Activated naive CD8-positive, alpha-beta T cell (primary cell): Measurements from ENCODE around the gene YY2.
"Not testable (repeated sequence)": the region's sequence is repeated elsewhere in the genome, so short reads cannot be mapped to it uniquely, and the experiment has no call there.

Source experiments
- H3K27ac Mint-ChIP-seq: one replicate; pipeline ENCODE4 v1.8.0; 2021; ENCODE audit warnings: mixed read lengths
- H3K27me3 Mint-ChIP-seq: one replicate; pipeline ENCODE4 v1.8.0; 2021; ENCODE audit warnings: mixed read lengths
- H3K36me3 Mint-ChIP-seq: one replicate; pipeline ENCODE4 v1.8.0; 2021; ENCODE audit warnings: mixed read lengths
- H3K4me1 Mint-ChIP-seq: one replicate; pipeline ENCODE4 v1.8.0; 2021; ENCODE audit warnings: low read depth, mixed read lengths
- H3K4me3 Mint-ChIP-seq: one replicate; pipeline ENCODE4 v1.8.0; 2021; ENCODE audit warnings: mild to moderate bottlenecking, mixed read lengths
- H3K9me3 Mint-ChIP-seq: one replicate; pipeline ENCODE4 v1.8.0; 2021; ENCODE audit warnings: low read depth, mixed read lengths

Gene YY2

GRCh38 chrX:21855937-21856415 is at the start of gene YY2:
Gene YY2 (plus strand): TSS chrX:21855987. CDS start chrX:21856485, 498 bp downstream.
- H3K4me1 Mint-ChIP-seq = peaks cover 4% of the 10 kb centered on the region
- H3K27ac Mint-ChIP-seq = no peak within 1 kb of the TSS
- no peaks in the 10 kb centered on the region for H3K36me3 Mint-ChIP-seq
- H3K4me3 Mint-ChIP-seq = no peak within 1 kb of the TSS
- no peaks in the 10 kb centered on the region for H3K9me3 Mint-ChIP-seq
- no peaks in the 10 kb centered on the region for H3K27me3 Mint-ChIP-seq

GRCh38 chrX:21806691-21807090 is 49.1 kb upstream of the YY2 start:
- Mint-ChIP-seq H3K4me3 (no peak overlapping the region), H3K36me3 (peaks cover 3% of the 10 kb centered on the region), H3K4me1 (no peaks in the 10 kb centered on the region), H3K9me3 (peaks cover 4% of the 10 kb centered on the region), H3K27ac (no peak overlapping the region), H3K27me3 (no peaks in the 10 kb centered on the region)

GRCh38 chrX:21811832-21812231 is 44.0 kb upstream of the YY2 start:
- H3K27me3 Mint-ChIP-seq = no peaks in the 10 kb centered on the region
- H3K36me3 Mint-ChIP-seq = peaks cover 3% of the 10 kb centered on the region
- no peak overlapping the region for H3K4me3 Mint-ChIP-seq
- no peak overlapping the region for H3K27ac Mint-ChIP-seq
- peaks cover 4% of the 10 kb centered on the region for H3K9me3 Mint-ChIP-seq
- H3K4me1 Mint-ChIP-seq = no peaks in the 10 kb centered on the region

- H3K36me3 Mint-ChIP-seq = peaks cover 3% of the 10 kb centered on the region
- no peak overlapping the region for H3K27ac Mint-ChIP-seq
- H3K27me3 Mint-ChIP-seq = no peaks in the 10 kb centered on the region
- no peaks in the 10 kb centered on the region for H3K4me1 Mint-ChIP-seq
- peaks cover 4% of the 10 kb centered on the region for H3K9me3 Mint-ChIP-seq
- H3K4me3 Mint-ChIP-seq = no peak overlapping the region
Measured at GRCh38 chrX:21812628-21813027, 43.2 kb upstream of the YY2 start.

- H3K9me3 Mint-ChIP-seq = peaks cover 4% of the 10 kb centered on the region
- no peaks in the 10 kb centered on the region for H3K4me1 Mint-ChIP-seq
- peaks cover 3% of the 10 kb centered on the region for H3K36me3 Mint-ChIP-seq
- H3K27ac Mint-ChIP-seq = no peak overlapping the region
- no peaks in the 10 kb centered on the region for H3K27me3 Mint-ChIP-seq
- no peak overlapping the region for H3K4me3 Mint-ChIP-seq
Measured at GRCh38 chrX:21813612-21814368, 42.0 kb upstream of the YY2 start.

- H3K4me1 Mint-ChIP-seq = no peaks in the 10 kb centered on the region
- peaks cover 4% of the 10 kb centered on the region for H3K9me3 Mint-ChIP-seq
- no peak overlapping the region for H3K4me3 Mint-ChIP-seq
- H3K36me3 Mint-ChIP-seq = peaks cover 3% of the 10 kb centered on the region
- no peaks in the 10 kb centered on the region for H3K27me3 Mint-ChIP-seq
- no peak overlapping the region for H3K27ac Mint-ChIP-seq
Measured at GRCh38 chrX:21816136-21816535, 39.7 kb upstream of the YY2 start.

- H3K4me3 Mint-ChIP-seq, H3K9me3 Mint-ChIP-seq, H3K27ac Mint-ChIP-seq, H3K36me3 Mint-ChIP-seq, H3K27me3 Mint-ChIP-seq, H3K4me1 Mint-ChIP-seq: not testable (repeated sequence)
Measured at GRCh38 chrX:21820170-21820569, 35.6 kb upstream of the YY2 start.

- H3K36me3 Mint-ChIP-seq = no peaks in the 10 kb centered on the region
- H3K4me1 Mint-ChIP-seq = no peaks in the 10 kb centered on the region
- no peak overlapping the region for H3K4me3 Mint-ChIP-seq
- no peaks in the 10 kb centered on the region for H3K9me3 Mint-ChIP-seq
- no peak overlapping the region for H3K27ac Mint-ChIP-seq
- no peaks in the 10 kb centered on the region for H3K27me3 Mint-ChIP-seq
Measured at GRCh38 chrX:21821875-21822274, 33.9 kb upstream of the YY2 start.

GRCh38 chrX:21831496-21831895 is 24.3 kb upstream of the YY2 start:
- H3K27ac Mint-ChIP-seq = no peak overlapping the region
- no peaks in the 10 kb centered on the region for H3K27me3 Mint-ChIP-seq
- no peaks in the 10 kb centered on the region for H3K9me3 Mint-ChIP-seq
- H3K4me1 Mint-ChIP-seq = no peaks in the 10 kb centered on the region
- no peaks in the 10 kb centered on the region for H3K36me3 Mint-ChIP-seq
- no peak overlapping the region for H3K4me3 Mint-ChIP-seq

- H3K4me1 Mint-ChIP-seq = peaks cover 8% of the 10 kb centered on the region
- no peaks in the 10 kb centered on the region for H3K36me3 Mint-ChIP-seq
- no peaks in the 10 kb centered on the region for H3K27me3 Mint-ChIP-seq
- H3K9me3 Mint-ChIP-seq = no peaks in the 10 kb centered on the region
- no peak overlapping the region for H3K4me3 Mint-ChIP-seq
- H3K27ac Mint-ChIP-seq = no peak overlapping the region
Measured at GRCh38 chrX:21837056-21837455, 18.7 kb upstream of the YY2 start.

- H3K4me3 Mint-ChIP-seq = peak overlapping the region; percentile 91
- H3K27me3 Mint-ChIP-seq = no peaks in the 10 kb centered on the region
- H3K9me3 Mint-ChIP-seq = no peaks in the 10 kb centered on the region
- H3K27ac Mint-ChIP-seq = peak overlapping the region; percentile 71
- peaks cover 11% of the 10 kb centered on the region for H3K4me1 Mint-ChIP-seq
- H3K36me3 Mint-ChIP-seq = no peaks in the 10 kb centered on the region
Measured at GRCh38 chrX:21838937-21839333, 16.9 kb upstream of the YY2 start.

GRCh38 chrX:21839334-21840192 is 16.2 kb upstream of the YY2 start, which contains the start of gene MBTPS2:
Gene MBTPS2 (plus strand): TSS chrX:21839617. CDS start chrX:21839735, 118 bp downstream.
- H3K36me3 Mint-ChIP-seq = no peaks in the 10 kb centered on the region
- H3K9me3 Mint-ChIP-seq = no peaks in the 10 kb centered on the region
- peak within 1 kb of the TSS; percentile 86 for H3K27ac Mint-ChIP-seq
- peaks cover 11% of the 10 kb centered on the region for H3K4me1 Mint-ChIP-seq
- peak within 1 kb of the TSS; percentile 91 for H3K4me3 Mint-ChIP-seq
- no peaks in the 10 kb centered on the region for H3K27me3 Mint-ChIP-seq

GRCh38 chrX:21840193-21840545 is 15.6 kb upstream of the YY2 start:
- peak overlapping the region; percentile 86 for H3K27ac Mint-ChIP-seq
- H3K9me3 Mint-ChIP-seq = no peaks in the 10 kb centered on the region
- H3K36me3 Mint-ChIP-seq = no peaks in the 10 kb centered on the region
- H3K27me3 Mint-ChIP-seq = no peaks in the 10 kb centered on the region
- H3K4me3 Mint-ChIP-seq = peak overlapping the region; percentile 91
- H3K4me1 Mint-ChIP-seq = peaks cover 11% of the 10 kb centered on the region

GRCh38 chrX:21843179-21843578 is 12.6 kb upstream of the YY2 start:
- H3K9me3 Mint-ChIP-seq = no peaks in the 10 kb centered on the region
- no peak overlapping the region for H3K4me3 Mint-ChIP-seq
- peaks cover 3% of the 10 kb centered on the region for H3K36me3 Mint-ChIP-seq
- no peak overlapping the region for H3K27ac Mint-ChIP-seq
- H3K4me1 Mint-ChIP-seq = peaks cover 11% of the 10 kb centered on the region
- no peaks in the 10 kb centered on the region for H3K27me3 Mint-ChIP-seq

- no peak overlapping the region for H3K4me3 Mint-ChIP-seq
- no peaks in the 10 kb centered on the region for H3K27me3 Mint-ChIP-seq
- H3K27ac Mint-ChIP-seq = no peak overlapping the region
- no peaks in the 10 kb centered on the region for H3K9me3 Mint-ChIP-seq
- peaks cover 10% of the 10 kb centered on the region for H3K4me1 Mint-ChIP-seq
- peaks cover 3% of the 10 kb centered on the region for H3K36me3 Mint-ChIP-seq
Measured at GRCh38 chrX:21845096-21845495, 10.7 kb upstream of the YY2 start.
